Measurements from ENCODE around the gene AP3D1.

DNA sequence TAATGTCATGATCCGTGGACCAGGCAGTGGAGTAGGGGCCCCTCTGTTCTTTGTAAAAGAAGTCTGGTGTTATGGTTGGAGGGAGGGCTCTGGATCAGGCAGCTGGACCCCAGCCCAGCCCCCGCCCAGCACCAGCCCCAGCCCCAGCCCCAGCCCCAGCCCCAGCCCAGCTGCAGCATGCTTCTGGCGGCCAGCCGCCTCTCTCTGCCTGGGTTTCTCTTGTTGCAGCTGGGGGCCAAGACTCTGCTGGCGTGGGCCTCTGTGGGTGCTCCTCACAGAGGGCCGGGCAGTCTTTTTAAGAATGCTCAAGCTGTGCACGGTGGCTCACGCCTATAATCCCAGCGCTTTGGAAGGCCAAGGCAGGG, 30.2 kb upstream of the AP3D1 start:
- TF ChIP-seq, protein P1, sequence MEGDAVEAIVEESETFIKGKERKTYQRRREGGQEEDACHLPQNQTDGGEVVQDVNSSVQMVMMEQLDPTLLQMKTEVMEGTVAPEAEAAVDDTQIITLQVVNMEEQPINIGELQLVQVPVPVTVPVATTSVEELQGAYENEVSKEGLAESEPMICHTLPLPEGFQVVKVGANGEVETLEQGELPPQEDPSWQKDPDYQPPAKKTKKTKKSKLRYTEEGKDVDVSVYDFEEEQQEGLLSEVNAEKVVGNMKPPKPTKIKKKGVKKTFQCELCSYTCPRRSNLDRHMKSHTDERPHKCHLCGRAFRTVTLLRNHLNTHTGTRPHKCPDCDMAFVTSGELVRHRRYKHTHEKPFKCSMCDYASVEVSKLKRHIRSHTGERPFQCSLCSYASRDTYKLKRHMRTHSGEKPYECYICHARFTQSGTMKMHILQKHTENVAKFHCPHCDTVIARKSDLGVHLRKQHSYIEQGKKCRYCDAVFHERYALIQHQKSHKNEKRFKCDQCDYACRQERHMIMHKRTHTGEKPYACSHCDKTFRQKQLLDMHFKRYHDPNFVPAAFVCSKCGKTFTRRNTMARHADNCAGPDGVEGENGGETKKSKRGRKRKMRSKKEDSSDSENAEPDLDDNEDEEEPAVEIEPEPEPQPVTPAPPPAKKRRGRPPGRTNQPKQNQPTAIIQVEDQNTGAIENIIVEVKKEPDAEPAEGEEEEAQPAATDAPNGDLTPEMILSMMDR (IDR thresholded peaks at IDR 0.05): no peak
- TF ChIP-seq ZFX (IDR thresholded peaks at IDR 0.05; ENCODE audit: borderline replicate concordance): no peak
